Activated CD4-positive, alpha-beta T cell treated with anti-CD3 and anti-CD28 coated beads, Interleukin-2, amount 10 ng/mL, durations not matched to agents 24 days and 14 days (primary cell): ENCODE data around the gene FMN2. TPM values are rescaled to one million over a fixed set of nuclear protein-coding genes. Genes with fewer than 3 reads are reported as not detected.

Source experiments
- DNase-seq: peaks from one replicate; pipeline ENCODE4 v3.0.0; 2022
- H3K27ac Mint-ChIP-seq: one replicate; pipeline ENCODE4 v1.8.0; 2022; ENCODE audit warnings: mild to moderate bottlenecking, mixed read lengths
- H3K27me3 Mint-ChIP-seq: one replicate; pipeline ENCODE4 v1.8.0; 2022; ENCODE audit warnings: mixed read lengths
- H3K36me3 Mint-ChIP-seq: one replicate; pipeline ENCODE4 v1.8.0; 2022; ENCODE audit warnings: low read depth, mild to moderate bottlenecking, mixed read lengths
- H3K4me1 Mint-ChIP-seq: one replicate; pipeline ENCODE4 v1.8.0; 2021; ENCODE audit warnings: mixed read lengths
- H3K4me3 Mint-ChIP-seq: one replicate; pipeline ENCODE4 v1.8.0; 2022; ENCODE audit warnings: mild to moderate bottlenecking, moderate library complexity, mixed read lengths
- H3K9me3 Mint-ChIP-seq: one replicate; pipeline ENCODE4 v1.8.0; 2021; ENCODE audit warnings: mixed read lengths
- intact Hi-C: fragments of 100-400 bp; cut with micrococcal nuclease; formaldehyde crosslinking; loops from one replicate; pipeline ENCODE4 v1.15.1; 2023
- total RNA-seq: library from RNA; stranded (reverse); gene quantifications from 2 replicates; pipeline ENCODE4 v1.2.3, GENCODE V29; 2022

FMN2 gene
- total RNA-seq, 1 donor from 2014 or later = not detected

DNA sequence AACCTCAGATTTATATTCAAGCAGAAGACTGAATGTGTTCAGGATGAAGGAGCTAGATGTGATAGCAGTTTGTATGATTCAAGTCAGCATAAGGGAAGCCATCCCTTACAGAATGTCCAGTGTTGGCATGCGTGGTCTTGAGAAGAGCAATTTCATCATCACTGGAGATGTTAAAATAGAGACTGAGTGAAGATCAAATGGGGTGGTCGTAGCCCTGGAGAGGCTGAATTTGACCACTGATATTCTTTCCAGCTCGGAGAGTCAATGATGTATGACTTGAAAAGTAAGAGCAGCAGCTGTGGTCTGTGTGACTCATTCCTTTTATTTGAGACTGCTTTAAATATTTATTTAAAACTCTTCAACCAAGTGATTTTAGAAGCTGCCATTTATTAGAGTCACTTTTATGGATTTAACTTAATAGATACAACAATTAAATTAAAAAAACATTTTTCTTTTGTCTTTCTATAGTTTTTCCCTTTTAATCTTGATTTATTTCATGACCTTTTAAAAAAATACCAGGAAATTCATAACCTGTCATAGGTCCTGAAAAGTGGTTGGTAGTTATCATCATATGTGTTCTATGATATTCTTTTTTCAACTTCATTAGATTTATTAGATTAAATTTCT is 15.5 kb downstream of the FMN2 start:
- Mint-ChIP-seq H3K4me1 (no peaks in the 10 kb centered on the region), H3K4me3 (no peak overlapping the region), H3K27me3 (no peaks in the 10 kb centered on the region), H3K9me3 (no peaks in the 10 kb centered on the region), H3K27ac (no peak overlapping the region), H3K36me3 (no peaks in the 10 kb centered on the region)
- DNase-seq = no peak
- intact Hi-C loops = no loop called here

DNA sequence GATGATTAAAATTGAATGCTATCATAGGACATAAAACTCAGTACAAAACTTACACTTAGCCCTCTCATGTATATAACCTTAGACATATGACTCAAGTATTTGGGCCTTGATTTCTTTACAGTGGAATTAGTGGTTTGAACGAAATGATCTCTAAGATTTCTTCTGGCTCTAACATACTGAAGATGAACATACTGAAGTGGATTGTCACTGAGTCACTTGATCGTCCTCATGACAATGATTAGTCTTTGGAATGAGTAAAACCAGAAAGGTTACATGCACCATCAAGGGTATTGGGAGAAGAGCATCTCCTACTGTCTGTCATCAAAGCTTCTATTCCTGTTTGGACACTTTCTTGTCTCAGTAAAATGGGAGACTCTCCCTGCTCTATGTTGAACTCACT is 17.4 kb downstream of the FMN2 start:
- H3K9me3 Mint-ChIP-seq = no peaks in the 10 kb centered on the region
- H3K27me3 Mint-ChIP-seq = no peaks in the 10 kb centered on the region
- H3K4me3 Mint-ChIP-seq = no peak overlapping the region
- H3K36me3 Mint-ChIP-seq = no peaks in the 10 kb centered on the region
- no peak for DNase-seq
- H3K27ac Mint-ChIP-seq = no peak overlapping the region
- intact Hi-C loops = no loop called here
- no peaks in the 10 kb centered on the region for H3K4me1 Mint-ChIP-seq

DNA sequence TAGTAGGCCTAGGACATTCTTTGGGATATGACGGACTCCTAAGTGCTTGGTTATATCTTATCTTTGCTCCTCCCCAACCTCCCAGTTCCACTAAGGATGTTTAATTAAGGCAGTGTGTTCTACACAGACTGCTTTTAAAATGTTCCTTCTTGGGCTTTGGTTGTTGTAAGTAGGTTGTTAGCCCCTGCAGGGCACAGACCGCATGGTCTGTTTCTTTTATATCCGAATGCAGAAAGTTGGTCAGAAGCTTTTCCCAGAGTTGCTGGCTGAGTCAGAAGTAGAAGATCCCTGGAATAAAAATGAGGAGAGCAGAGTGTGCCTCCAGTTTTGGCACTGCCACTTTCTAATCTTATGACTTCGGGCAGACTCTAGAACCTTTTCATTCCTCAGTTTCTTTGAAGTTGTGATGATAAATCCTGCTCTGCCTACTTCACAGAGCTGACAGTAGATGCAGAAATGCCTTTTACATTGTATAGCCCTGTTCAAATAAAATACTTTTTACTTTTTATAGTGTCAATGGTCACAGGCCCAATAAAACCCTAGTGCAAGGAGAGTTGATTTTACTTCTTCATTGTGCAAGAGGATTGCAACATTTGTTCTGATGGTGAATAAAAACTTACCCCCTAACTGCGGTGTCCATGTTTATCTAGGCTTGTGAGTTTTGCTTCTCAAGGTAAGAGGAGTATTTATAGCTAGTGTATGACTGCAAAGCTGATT is 18.4 kb downstream of the FMN2 start:
- Mint-ChIP-seq H3K9me3 (no peaks in the 10 kb centered on the region), H3K27me3 (no peaks in the 10 kb centered on the region), H3K4me1 (no peaks in the 10 kb centered on the region), H3K36me3 (no peaks in the 10 kb centered on the region), H3K27ac (no peak overlapping the region), H3K4me3 (no peak overlapping the region)
- intact Hi-C loops = no loop called here
- no peak for DNase-seq

DNA sequence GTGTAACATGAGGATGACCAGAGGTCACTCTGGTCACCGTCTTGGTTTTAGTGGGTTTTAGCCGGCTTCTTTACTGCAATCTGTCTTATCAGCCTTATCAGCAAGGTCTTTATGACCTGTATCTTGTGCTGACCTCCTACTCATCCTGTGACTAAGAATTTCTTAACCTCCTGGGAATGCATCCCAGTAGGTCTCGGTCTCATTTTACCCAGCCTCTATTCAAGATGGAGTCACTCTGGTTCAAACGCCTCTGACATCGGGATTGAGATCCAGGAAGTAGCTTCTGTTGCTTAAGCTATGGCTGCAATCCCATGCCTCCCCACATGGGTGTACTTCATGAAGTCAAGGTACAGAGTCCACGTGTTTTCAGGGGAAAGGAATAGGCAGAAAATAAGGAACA is 19.9 kb downstream of the FMN2 start:
- no peak overlapping the region for H3K4me3 Mint-ChIP-seq
- H3K27me3 Mint-ChIP-seq = no peaks in the 10 kb centered on the region
- no peaks in the 10 kb centered on the region for H3K36me3 Mint-ChIP-seq
- H3K4me1 Mint-ChIP-seq = no peaks in the 10 kb centered on the region
- no peaks in the 10 kb centered on the region for H3K9me3 Mint-ChIP-seq
- no peak overlapping the region for H3K27ac Mint-ChIP-seq
- intact Hi-C loops = no loop called here
- DNase-seq = no peak

DNA sequence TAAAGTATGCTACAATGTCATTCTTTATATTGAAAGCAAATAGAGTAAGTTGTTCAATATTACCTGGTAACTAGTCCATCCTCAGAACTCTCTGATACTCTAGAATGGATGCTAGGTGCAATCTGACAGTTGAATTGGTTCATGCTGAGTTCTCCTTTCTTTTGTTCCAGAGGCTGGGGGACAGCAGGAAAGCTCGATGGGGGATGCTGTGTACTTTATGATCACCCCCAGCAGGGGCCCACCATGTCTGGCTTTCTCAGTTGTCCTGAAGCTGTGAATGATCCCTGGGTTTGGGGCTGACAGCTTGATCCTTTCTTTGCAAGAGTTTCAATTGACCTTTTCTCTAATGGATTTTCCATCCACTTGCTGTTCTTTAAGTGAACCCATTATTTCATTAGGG is 22.5 kb downstream of the FMN2 start:
- Mint-ChIP-seq H3K27ac (no peak overlapping the region), H3K9me3 (no peaks in the 10 kb centered on the region), H3K36me3 (no peaks in the 10 kb centered on the region), H3K27me3 (no peaks in the 10 kb centered on the region), H3K4me1 (no peaks in the 10 kb centered on the region), H3K4me3 (no peak overlapping the region)
- intact Hi-C loops = no loop called here
- DNase-seq = no peak

DNA sequence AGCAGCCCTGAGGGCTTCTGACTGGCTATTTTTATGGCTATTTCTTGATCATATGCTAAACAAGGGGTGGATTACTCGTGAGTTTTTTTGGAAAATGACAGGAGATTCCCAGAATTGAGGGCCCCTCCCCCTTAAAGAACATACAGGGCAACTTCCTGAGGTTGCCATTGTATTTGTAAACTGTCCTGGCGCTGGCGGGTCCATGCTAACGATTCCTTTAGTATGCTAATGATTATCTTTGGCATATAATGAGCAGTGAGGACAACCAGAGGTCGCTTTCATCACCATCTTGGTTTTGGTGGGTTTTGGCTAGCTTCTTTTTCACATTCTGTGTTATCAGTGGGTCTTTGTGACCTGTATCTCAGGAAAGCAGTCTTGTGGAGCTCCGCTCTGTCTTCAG is 24.1 kb downstream of the FMN2 start:
- Mint-ChIP-seq H3K4me3 (no peak overlapping the region), H3K27me3 (no peaks in the 10 kb centered on the region), H3K9me3 (no peaks in the 10 kb centered on the region), H3K36me3 (no peaks in the 10 kb centered on the region), H3K4me1 (no peaks in the 10 kb centered on the region), H3K27ac (no peak overlapping the region)
- no peak for DNase-seq
- intact Hi-C loops = no loop called here

DNA sequence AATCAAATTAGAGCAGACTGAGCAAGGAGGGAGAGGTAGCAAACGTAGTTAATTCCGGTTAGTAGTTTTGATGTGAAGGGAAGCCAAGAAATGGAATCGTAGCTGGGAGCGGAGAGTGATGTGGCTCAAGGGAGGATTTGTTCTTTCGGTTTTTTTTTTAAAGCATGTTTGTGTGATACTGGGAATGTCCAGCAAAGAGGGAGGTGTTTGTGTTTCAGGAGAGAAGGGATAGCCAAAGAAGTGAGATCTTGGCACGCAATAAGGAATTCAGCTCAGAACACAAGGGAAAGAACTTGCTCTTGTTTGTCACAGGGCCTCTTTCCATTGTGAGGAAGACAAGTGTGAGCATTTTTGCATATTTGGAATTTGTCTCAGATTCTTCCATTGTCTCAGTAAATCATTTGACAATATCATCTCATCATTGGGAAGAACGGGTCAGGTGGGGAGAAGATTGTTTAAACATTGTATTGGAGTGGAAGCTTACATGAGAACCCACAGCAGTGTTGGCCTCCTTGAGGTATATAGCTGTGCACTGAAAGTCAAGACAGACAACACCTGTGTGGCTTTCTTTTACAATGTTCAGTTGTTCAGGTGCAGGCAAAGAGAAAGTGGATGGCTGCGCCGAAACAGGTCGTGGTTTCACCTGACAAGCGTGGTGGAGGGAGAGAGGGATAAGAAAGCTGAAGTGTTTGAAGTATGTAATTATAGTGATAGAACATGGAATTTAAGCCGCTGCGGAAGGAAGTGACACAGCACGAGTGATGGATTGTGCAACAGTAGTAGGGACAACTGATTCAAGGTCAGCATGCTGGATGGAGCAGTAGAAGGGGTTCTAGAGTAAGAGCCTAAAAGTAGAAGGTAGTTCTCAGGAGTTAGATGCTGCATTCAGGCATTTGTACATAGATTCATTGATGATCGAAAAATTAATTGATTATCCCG is 25.4 kb downstream of the FMN2 start:
- Mint-ChIP-seq H3K4me1 (no peaks in the 10 kb centered on the region), H3K36me3 (no peaks in the 10 kb centered on the region)

DNA sequence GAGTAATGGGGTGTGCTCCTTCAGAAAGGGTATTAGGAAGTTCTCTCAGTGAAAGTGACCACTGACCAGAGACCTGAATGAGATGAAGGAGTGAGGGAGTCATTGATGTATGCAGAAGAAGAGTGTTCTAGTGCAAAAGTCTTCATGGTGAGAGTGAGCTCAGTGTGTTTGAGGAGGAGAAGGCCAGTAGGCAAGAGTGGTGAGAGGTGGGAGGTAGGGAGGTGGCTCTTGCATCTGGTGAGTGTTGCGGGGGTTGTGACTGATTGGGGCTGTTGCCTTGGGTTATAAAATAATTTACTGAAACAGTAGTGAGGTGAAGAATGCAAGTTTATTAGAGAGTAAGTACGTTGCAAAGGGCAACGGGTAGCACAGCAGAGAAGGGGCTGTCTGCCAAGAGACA is 26.2 kb downstream of the FMN2 start:
- H3K4me1 Mint-ChIP-seq = no peaks in the 10 kb centered on the region
- no peaks in the 10 kb centered on the region for H3K27me3 Mint-ChIP-seq
- no peak for DNase-seq
- H3K9me3 Mint-ChIP-seq = no peaks in the 10 kb centered on the region
- intact Hi-C loops = no loop called here
- no peak overlapping the region for H3K4me3 Mint-ChIP-seq
- no peak overlapping the region for H3K27ac Mint-ChIP-seq
- no peaks in the 10 kb centered on the region for H3K36me3 Mint-ChIP-seq

More for the DNA sequence above, 25.4 kb downstream of the FMN2 start:
- H3K27me3 Mint-ChIP-seq = no peaks in the 10 kb centered on the region
- DNase-seq = no peak
- no peak overlapping the region for H3K4me3 Mint-ChIP-seq
- intact Hi-C loops = no loop called here
- no peaks in the 10 kb centered on the region for H3K9me3 Mint-ChIP-seq
- H3K27ac Mint-ChIP-seq = no peak overlapping the region

DNA sequence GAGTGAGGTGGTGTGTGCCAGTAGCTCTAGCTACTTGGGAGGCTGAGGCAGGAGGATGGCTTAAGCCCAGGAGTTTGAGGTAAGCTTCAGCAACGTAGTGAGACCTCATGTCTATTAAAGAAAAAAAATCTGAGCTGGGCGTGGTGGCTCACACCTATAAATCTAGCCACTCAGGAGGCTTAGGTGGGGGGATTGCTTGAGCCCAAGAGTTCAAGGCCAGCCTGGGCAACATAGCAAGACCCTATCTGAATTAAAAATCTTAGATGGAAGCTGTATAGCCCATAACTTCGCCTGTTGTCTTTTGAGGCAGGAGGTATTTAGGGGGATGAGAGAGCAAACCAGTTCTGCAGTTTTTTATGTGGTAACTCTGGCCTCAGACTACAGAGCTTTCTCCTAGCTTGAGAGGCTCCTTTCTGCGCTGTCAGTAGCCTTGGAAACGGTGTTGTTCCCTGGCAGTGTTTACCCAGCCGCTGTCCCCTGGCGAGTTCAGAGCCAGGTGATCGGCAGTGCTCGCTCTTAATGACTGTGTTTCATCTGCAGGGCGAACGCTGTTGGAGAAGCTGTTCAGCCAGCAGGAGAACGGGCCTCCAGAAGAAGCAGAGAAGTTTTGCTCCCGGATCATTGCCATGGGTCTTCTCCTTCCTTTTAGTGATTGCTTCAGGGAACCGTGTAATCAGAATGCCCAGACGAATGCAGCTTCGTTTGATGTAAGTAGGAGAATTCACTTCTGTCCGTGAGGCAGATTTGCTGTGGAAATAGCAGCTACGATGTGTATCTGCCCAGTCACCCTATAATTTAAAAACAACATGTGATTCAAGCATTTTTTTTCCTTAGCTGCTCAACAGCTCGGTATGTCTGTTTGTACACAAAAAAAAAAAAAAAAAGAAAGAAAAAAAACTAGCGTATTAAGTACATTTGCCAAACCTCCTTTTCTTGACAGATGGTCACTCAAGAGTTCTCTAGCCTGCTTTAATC is 31.2 kb downstream of the FMN2 start:
- intact Hi-C loops = no loop called here
- Mint-ChIP-seq H3K4me3 (no peak overlapping the region), H3K27me3 (no peaks in the 10 kb centered on the region), H3K36me3 (no peaks in the 10 kb centered on the region), H3K9me3 (no peaks in the 10 kb centered on the region), H3K27ac (no peak overlapping the region), H3K4me1 (no peaks in the 10 kb centered on the region)
- DNase-seq = no peak

DNA sequence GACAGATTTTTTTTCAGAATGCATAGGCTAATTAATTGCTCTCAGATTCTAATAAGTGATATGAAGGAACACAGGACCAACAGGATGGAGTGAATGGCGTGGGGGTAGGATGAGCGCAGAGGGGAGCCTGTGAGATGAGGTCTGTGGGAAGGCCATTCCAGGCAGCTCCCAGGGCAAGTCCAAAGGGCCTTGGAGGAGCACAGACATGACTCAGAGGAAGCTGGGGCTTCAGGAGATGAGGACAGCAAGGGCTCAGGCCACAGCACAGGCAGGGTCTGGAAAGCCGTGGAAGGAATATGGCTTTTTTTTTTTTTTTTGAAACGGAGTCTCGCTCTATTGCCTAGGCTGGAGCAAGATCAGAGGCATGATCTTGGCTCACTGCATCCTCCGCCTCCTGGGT is 35.1 kb downstream of the FMN2 start:
- Mint-ChIP-seq H3K27me3 (no peaks in the 10 kb centered on the region), H3K4me1 (no peaks in the 10 kb centered on the region), H3K27ac (no peak overlapping the region), H3K9me3 (no peaks in the 10 kb centered on the region), H3K36me3 (no peaks in the 10 kb centered on the region), H3K4me3 (no peak overlapping the region)
- DNase-seq = no peak
- intact Hi-C loops = no loop called here

DNA sequence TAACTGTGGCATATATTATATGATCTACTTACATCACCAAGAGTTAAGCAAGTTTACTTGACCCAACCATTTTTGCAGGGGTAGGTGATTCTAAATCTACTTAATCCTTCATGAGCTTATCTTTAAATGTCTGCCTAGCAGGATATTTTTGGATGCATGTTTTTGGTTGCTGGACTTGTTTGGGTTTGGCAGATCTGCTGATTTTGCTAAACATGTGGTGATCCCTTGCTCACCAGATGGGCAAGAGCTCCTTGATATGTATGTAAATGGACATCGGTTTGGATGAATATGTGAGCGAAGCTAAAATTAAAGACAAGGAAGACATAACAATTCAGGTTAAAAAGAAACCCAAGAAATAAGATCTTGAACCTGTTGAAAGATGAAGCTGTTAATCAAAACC is 36.7 kb downstream of the FMN2 start:
- H3K36me3 Mint-ChIP-seq = no peaks in the 10 kb centered on the region
- H3K4me3 Mint-ChIP-seq = no peak overlapping the region
- H3K27me3 Mint-ChIP-seq = no peaks in the 10 kb centered on the region
- no peak overlapping the region for H3K27ac Mint-ChIP-seq
- DNase-seq = no peak
- intact Hi-C loops = no loop called here
- no peaks in the 10 kb centered on the region for H3K9me3 Mint-ChIP-seq
- no peaks in the 10 kb centered on the region for H3K4me1 Mint-ChIP-seq

DNA sequence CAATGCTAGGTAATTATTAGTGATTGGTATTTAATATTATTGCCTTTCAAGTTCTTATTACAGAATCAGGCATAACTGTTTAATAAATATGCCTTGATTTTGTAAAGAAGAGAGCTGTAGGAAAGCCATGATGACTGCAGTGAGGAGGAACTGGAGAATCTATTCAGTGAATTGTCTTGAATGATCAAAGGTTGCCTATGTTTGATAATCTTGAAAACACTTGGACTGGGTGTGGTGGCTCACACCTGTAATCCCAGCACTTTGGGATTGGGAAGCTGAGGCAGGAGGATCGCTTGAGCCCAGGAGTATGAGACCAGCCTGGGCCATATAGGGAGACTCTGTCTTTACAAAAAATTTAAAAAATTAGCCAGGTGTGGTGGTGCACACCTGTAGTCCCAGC is 42.4 kb downstream of the FMN2 start:
- H3K27me3 Mint-ChIP-seq = no peaks in the 10 kb centered on the region
- H3K9me3 Mint-ChIP-seq = no peaks in the 10 kb centered on the region
- no peaks in the 10 kb centered on the region for H3K36me3 Mint-ChIP-seq
- no peak for DNase-seq
- H3K4me3 Mint-ChIP-seq = no peak overlapping the region
- no peaks in the 10 kb centered on the region for H3K4me1 Mint-ChIP-seq
- intact Hi-C loops = no loop called here
- no peak overlapping the region for H3K27ac Mint-ChIP-seq

DNA sequence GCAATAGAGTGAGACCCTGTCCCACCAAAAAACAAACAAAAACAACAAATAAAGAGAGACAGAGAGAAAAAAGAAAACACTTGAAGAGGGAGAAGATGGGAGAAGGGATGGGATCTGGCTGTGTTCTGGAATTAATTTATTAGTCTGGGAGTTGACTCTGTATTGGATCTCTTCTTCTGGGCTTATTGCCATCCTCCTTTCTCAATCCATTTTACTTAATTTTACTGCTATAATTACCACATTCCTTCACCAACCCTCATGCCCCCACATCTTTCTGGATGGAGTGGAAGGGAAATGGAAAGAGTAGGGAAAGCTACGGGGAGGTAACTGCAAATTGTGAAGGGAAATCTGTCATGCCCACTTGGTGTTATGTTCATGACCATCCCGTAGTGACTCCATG is 42.9 kb downstream of the FMN2 start:
- H3K27me3 Mint-ChIP-seq = no peaks in the 10 kb centered on the region
- no peak overlapping the region for H3K27ac Mint-ChIP-seq
- H3K9me3 Mint-ChIP-seq = no peaks in the 10 kb centered on the region
- intact Hi-C loops = no loop called here
- H3K36me3 Mint-ChIP-seq = no peaks in the 10 kb centered on the region
- no peak overlapping the region for H3K4me3 Mint-ChIP-seq
- DNase-seq = no peak
- H3K4me1 Mint-ChIP-seq = no peaks in the 10 kb centered on the region
